Uterus (tissue), 4 donors: ENCODE measurements around the gene PDGFB. TPM values are rescaled to one million over a fixed set of nuclear protein-coding genes. Genes with fewer than 3 reads are reported as not detected.
A peak's percentile ranks its signal among the peaks of the same experiment; 100 is the strongest.

Experiments used
- DNase-seq, 2 donors: peaks; one replicate each; pipeline ENCODE4 v3.0.0-alpha.2; 2019 to 2020
- H3K27ac ChIP-seq, 2 donors: fragments of 200-600 bp; sonication (generic); 1 replicate in 1 of 2; 2 replicates in 1 of 2; pipeline ENCODE4 v1.5.1; 2016 to 2018
- H3K27me3 ChIP-seq, 2 donors: fragments of 200-600 bp; sonication (generic); one replicate each; pipeline ENCODE4 v1.5.1; 2018 to 2019; ENCODE audit warnings: control low read depth in 1 of 2
- H3K36me3 ChIP-seq, 2 donors: fragments of 200-600 bp; sonication (generic); one replicate each; pipeline ENCODE4 v1.5.1; 2019; ENCODE audit warnings: control low read depth in 1 of 2
- H3K4me1 ChIP-seq, 2 donors: fragments of 200-600 bp; sonication (generic); one replicate each; pipeline ENCODE4 v1.5.1; 2018 to 2019; ENCODE audit warnings: control low read depth in 1 of 2
- H3K4me3 ChIP-seq, 2 donors: fragments of 200-600 bp; sonication (generic); 1 replicate in 1 of 2; 2 replicates in 1 of 2; pipeline ENCODE4 v1.5.1; 2018 to 2019; ENCODE audit warnings: mild to moderate bottlenecking in 1 of 2
- H3K9me3 ChIP-seq, 2 donors: fragments of 200-600 bp; sonication (generic); one replicate each; pipeline ENCODE4 v1.5.1; 2019; ENCODE audit warnings: control low read depth in 1 of 2
- POLR2A ChIP-seq, 2 donors: fragments of 450-650 bp; IDR thresholded peaks; one replicate each; pipeline ENCODE4 v1.6.1; 2016; ENCODE audit warnings: antibody characterized with exemption in 2 of 2, mild to moderate bottlenecking in 1 of 2, moderate library complexity in 1 of 2
- intact Hi-C: fragments of 100-400 bp; cut with DNase I; formaldehyde crosslinking; loops from one replicate; pipeline ENCODE4 v1.15.1; 2023; ENCODE audit warnings: low total_unique reads
- total RNA-seq, 4 donors: library from RNA; depleted of rRNA in 3 of 4; stranded (reverse); fragments of >200 nt in 3 of 4; gene quantifications; one replicate each; pipeline versions ENCODE4 v1.1.0 to v1.2.4, GENCODE V29; 2014 to 2023
- TF ChIP-seq, protein P1 (sequence below), 4 experiments: fragments of 200-600 bp in 2 of 4; fragments of 450-650 bp in 2 of 4; sonication (generic) in 2 of 4; IDR thresholded peaks; one replicate each; pipeline ENCODE4 v1.5.1; 2016 to 2019; ENCODE audit warnings: antibody characterized with exemption in 4 of 4, mild to moderate bottlenecking in 2 of 4, moderate library complexity in 1 of 4
- donor health status: DM: yes; HTN: yes; CAD: no.

Gene PDGFB
- total RNA-seq, 4 donors from 2014 or later, result 2.0 to 24.8 (median 5.6) TPM

DNA sequence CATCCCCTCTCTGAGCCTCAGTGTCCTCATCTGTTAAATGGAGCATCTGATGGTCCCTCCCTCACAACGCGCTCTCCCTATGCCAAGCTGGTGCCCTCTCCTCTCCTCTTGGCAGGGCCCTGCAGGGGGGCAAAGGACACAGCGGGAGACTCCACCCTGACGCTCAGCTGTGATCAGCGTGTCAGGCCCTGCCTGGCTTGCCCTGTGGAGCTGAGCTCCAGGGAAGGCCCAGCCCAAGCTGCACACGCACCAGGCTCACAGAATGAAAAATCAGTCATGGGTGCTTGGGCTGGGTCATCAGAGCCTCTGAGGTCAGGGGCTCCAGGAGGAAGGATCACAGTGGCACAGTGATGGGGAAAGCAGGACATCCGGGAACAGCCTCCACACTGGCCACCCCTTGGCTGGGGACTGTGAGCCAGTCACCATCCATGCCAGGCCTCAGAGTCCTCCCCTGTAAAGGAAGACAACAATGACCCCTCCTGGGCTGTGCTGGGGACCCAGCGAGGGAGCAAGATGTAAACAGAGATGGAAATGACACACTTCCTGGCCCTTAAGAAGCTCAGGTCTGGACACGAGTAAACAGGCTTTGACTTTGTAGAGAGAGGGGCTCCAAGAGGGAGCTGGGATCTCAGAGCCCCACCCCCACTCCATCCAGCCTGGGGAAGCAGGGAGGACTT lies 38.0 kb upstream of the PDGFB start:
- Histone ChIP-seq H3K4me1 (no peaks in the 10 kb centered on the region), H3K27me3 (no peaks in the 10 kb centered on the region), H3K9me3 (no peaks in the 10 kb centered on the region), H3K36me3 (no peaks in the 10 kb centered on the region), H3K27ac (peak overlapping the region; percentile 65 to 80), H3K4me3 (no peak overlapping the region)
- TF ChIP-seq, protein P1, sequence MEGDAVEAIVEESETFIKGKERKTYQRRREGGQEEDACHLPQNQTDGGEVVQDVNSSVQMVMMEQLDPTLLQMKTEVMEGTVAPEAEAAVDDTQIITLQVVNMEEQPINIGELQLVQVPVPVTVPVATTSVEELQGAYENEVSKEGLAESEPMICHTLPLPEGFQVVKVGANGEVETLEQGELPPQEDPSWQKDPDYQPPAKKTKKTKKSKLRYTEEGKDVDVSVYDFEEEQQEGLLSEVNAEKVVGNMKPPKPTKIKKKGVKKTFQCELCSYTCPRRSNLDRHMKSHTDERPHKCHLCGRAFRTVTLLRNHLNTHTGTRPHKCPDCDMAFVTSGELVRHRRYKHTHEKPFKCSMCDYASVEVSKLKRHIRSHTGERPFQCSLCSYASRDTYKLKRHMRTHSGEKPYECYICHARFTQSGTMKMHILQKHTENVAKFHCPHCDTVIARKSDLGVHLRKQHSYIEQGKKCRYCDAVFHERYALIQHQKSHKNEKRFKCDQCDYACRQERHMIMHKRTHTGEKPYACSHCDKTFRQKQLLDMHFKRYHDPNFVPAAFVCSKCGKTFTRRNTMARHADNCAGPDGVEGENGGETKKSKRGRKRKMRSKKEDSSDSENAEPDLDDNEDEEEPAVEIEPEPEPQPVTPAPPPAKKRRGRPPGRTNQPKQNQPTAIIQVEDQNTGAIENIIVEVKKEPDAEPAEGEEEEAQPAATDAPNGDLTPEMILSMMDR (IDR thresholded peaks at IDR 0.05), result peak in 1 of 4 experiments; percentile 2
- TF ChIP-seq POLR2A (IDR thresholded peaks at IDR 0.05), result no peak
- no peak for DNase-seq
- intact Hi-C loops, result no loop called here

DNA sequence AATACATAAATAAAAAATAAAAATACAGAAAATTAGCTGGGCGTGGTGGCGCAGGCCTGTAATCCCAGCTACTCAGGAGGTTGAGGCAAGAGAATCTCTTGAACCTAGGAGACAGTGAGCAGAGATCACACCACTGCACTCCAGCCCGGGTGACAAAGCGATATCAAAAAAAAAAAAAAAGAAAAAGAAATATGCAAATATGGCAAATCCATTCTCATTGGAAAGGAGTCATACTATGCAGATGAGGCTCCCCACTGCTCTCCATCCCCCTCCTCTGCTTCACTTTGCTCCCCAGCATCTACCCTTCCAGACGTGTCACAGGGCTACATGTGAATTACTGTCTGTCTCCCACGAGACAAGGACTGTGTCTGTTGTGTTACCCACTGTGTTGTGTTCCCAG lies 36.3 kb upstream of the PDGFB start:
- DNase-seq, result no peak
- no peaks in the 10 kb centered on the region for H3K4me1 ChIP-seq
- no peak overlapping the region for H3K27ac ChIP-seq
- no peaks in the 10 kb centered on the region for H3K27me3 ChIP-seq
- TF ChIP-seq, protein P1 (IDR thresholded peaks at IDR 0.05), result no peak
- TF ChIP-seq POLR2A (IDR thresholded peaks at IDR 0.05), result no peak
- intact Hi-C loops, result no loop called here
- no peaks in the 10 kb centered on the region for H3K9me3 ChIP-seq
- no peak overlapping the region for H3K4me3 ChIP-seq
- no peaks in the 10 kb centered on the region for H3K36me3 ChIP-seq

DNA sequence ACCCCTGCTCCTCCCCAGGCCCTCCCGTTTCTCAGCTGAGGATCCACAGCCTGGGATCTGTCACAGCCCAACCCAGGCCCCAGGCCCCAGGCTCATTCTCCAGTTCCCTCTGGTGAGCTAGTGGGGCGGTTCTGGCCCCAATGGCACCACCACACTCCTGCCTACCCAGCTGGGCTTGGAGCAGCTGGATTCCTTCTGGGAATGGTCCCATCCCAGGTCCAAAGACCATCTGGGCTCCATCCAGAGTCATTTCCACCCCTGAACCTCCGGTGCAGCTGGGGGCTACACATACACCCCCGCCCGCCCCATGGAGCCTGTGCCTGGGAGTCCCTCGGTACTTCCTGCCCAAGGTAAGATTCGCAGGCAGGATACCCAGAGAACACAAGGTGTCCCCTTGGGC lies 35.5 kb upstream of the PDGFB start:
- Histone ChIP-seq H3K4me1 (no peaks in the 10 kb centered on the region), H3K36me3 (no peaks in the 10 kb centered on the region), H3K27ac (no peak overlapping the region), H3K9me3 (no peaks in the 10 kb centered on the region), H3K4me3 (no peak overlapping the region), H3K27me3 (no peaks in the 10 kb centered on the region)
- TF ChIP-seq, protein P1 (IDR thresholded peaks at IDR 0.05), result no peak
- TF ChIP-seq POLR2A (IDR thresholded peaks at IDR 0.05), result no peak
- no peak for DNase-seq
- intact Hi-C loops, result no loop called here

DNA sequence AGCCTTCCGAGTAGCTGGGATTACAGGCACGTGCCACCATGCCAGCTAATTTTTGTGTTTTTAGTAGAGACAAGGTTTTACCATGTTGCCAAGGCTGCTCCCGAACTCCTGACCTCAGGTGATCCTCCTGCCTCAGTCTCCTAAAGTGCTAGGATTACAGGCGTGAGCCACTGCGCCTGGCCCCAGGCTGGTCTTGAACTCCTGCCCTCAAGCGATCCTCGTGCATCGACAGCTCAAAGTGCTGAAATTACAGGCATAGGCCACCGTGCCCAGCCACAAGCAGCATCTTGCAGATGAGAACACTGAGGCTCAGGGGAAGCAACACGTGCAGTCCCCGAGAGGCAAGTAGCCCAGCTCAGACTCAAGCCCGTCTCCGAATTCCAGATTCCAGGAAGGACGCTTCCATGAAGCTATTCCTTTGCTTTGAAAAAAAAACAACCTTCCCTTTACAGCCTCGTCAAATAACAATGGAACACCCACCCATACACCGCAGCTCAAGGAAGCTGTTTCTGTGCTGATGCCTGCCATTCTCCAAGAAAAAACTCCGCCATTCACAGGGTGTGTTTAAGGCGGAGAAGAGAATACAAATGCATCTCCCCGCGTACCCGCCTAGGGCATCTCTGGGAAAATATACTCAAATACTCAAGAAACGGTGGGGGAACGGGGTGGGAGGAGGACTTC lies 34.5 kb upstream of the PDGFB start:
- Histone ChIP-seq H3K36me3 (no peaks in the 10 kb centered on the region), H3K9me3 (no peaks in the 10 kb centered on the region), H3K4me1 (no peaks in the 10 kb centered on the region), H3K4me3 (no peak overlapping the region), H3K27ac (no peak overlapping the region), H3K27me3 (no peaks in the 10 kb centered on the region)
- intact Hi-C loops, result no loop called here
- no peak for DNase-seq
- TF ChIP-seq POLR2A (IDR thresholded peaks at IDR 0.05), result no peak
- TF ChIP-seq, protein P1 (IDR thresholded peaks at IDR 0.05), result no peak

DNA sequence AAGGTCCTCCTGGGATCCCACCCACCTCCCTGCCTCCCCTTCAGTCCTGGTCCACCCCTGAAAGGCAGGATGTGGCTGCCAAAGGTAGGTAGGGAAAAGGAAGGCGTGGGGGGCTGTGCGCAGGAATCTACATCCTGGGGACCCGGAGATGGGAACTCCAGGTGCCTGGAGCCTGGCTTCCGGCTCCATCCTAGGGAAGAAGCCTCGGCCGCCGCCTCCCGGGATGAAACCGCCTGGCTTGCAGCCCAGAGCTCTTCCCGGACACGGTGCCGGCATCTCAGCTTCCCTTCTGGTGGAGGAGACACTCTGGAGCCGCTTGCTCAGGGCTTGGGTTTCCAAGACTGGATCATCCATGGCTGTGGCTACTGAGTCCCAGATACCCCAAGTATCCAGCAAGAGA lies 33.3 kb upstream of the PDGFB start:
- Histone ChIP-seq H3K27ac (no peak overlapping the region), H3K4me3 (no peak overlapping the region), H3K36me3 (no peaks in the 10 kb centered on the region), H3K9me3 (no peaks in the 10 kb centered on the region), H3K27me3 (no peaks in the 10 kb centered on the region), H3K4me1 (no peaks in the 10 kb centered on the region)
- no peak for DNase-seq
- no peak for TF ChIP-seq POLR2A (IDR thresholded peaks at IDR 0.05)
- TF ChIP-seq, protein P1 (IDR thresholded peaks at IDR 0.05), result no peak
- intact Hi-C loops, result no loop called here
